Inflammatory macrophage (primary cell): ENCODE data around the gene NAXD.
"Not testable (repeated sequence)": the region's sequence is repeated elsewhere in the genome, so short reads cannot be mapped to it uniquely, and the experiment has no call there.

Experiments used
- DNase-seq, 2 donors: peaks; one replicate each; pipeline ENCODE4 v3.0.0-alpha.2; 2020 to 2022

NAXD gene

DNA sequence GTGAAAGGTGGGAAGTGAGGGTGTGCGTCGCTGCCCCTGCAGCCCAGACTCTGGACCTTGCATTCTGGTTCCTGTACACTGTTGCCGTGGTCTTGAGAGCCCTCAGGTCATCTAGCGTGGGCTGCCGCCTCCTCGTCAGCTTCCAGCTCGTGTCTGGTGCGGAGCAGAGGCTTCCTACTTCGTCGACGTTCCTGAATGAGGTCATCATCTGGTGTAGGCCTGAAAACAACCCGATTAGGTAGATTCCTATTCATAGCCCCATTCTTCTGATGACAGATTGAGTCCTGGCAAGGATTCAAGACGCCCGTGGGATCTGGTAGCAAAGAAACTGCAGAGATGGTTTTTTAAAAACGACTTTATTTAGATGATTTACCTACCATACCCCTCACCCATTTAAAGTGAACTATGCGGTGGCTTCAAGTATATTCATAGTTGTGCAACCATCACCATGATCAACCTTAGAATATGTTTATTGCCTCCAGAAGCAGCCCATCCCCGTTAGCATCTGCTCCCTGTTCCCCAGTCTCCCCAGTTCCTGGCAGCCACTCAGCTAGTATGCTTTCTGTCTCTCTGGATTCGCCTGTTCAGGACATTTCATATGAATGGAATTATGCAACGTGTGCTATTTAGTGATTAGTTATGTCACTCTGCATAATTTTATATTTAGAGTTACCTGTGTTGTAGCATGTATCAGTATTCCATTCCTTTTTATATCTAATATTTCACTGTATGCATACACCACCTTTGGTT lies 13.8 kb downstream of the NAXD start:
- peak in 1 of 2 donors; percentile 33 for DNase-seq

- DNase-seq, result peak in 1 of 2 donors; percentile 34
Observed at GRCh38 chr13:110629735-110630134, 14.4 kb downstream of the NAXD start.

DNA sequence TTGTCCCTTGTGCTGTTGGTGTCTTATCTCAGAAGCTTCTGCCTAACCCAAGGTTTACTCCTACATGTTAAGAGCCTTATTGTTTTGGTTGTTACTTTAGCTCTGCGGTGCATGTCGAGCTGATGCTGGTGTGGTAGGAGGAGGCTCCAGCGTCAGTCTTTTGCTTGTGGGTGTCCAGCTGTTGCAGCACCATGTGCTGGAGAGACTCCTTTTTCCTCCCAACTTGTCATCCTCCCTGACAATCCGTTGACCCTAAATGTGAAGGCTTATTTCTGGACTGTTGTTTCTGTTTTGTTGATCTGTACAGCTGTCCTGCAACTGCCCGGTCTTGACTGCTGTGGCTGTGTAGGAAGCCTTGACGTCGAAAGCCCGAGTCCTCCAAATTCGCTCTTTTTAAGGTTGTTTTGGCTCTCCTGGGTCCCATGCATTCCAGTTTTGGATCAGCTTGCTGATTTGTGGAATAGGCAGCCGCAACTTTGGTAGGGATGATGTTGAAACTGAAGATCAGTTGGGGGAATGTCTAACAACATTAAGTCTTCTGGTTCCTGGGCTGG lies 15.3 kb downstream of the NAXD start:
- DNase-seq, result no peak

- DNase-seq, result not testable (repeated sequence)
Observed at GRCh38 chr13:110632255-110632654, 16.9 kb downstream of the NAXD start.

- no peak for DNase-seq
Observed at GRCh38 chr13:110633776-110634175, 18.4 kb downstream of the NAXD start.

GRCh38 chr13:110634558-110634957 lies 19.2 kb downstream of the NAXD start:
- no peak for DNase-seq

DNA sequence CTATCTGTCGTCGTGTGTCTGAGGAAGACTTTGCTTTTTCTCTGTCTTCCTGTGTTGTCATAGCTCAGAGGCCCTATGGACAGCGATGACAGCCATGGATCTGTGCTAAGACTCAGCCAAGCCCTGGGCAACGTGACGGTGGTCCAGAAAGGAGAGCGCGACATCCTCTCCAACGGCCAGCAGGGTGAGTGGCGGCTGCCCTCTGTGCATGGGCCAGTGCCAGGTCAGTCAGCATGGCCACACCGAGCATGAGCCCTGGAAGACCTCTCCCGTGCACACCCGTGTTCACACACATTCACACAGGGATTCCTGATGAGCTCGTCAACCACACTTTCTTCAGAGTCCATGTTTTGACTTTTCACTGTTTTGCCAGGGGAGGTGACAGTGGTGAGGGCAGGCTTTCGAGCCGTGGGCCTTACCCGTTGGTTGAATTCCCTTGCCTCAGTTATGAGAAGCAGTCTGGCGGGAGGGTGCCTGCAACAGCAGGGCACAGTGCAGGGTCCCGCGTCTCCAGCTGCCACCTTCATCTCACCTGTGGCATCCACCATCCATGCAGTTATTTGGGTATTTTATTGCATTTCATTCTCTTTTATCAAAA lies 20.2 kb downstream of the NAXD start:
- DNase-seq, result no peak

DNA sequence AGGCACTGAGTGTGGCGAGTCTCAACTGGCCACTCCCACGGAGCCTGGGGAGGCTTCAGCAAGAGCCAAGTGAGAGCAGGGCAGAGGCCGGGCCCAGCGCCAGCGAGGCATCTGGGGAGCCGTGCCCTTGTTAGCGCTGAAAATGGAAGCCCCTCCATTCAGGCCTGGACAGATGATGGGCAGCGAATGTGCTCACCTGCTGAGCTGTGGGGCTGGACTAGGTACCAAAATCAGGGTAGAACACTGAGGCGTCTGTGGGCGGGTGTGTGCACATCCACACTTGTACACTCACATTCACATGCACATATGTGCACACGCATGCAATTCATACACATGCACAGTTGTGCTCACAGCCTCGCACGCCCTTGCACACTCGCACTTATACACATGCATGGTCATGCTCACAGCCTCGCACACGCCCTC lies 20.7 kb downstream of the NAXD start:
- no peak for DNase-seq

GRCh38 chr13:110636701-110637201 lies 21.4 kb downstream of the NAXD start:
- no peak for DNase-seq

- DNase-seq, result no peak
Observed at GRCh38 chr13:110637275-110637674, 21.9 kb downstream of the NAXD start.

DNA sequence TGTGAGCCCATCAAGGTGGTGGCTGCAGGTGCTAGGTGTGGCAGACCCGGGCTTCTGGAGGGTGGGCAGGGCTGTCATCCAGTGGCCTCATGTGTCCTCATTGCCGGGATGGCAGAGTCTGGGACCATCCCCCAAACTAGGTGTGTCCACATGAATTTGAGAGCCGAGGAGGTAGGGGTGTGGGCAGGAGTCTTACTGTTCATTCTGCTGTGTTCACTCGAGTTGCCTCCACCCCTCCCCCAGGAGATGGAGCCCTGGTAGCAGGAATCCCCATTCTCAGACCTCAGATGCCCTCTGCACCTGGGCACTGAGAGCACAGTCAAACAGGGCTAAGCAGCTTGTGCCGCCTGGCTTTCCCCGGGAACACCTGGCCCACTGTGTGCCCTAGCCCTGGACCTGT lies 22.4 kb downstream of the NAXD start:
- DNase-seq, result no peak

DNA sequence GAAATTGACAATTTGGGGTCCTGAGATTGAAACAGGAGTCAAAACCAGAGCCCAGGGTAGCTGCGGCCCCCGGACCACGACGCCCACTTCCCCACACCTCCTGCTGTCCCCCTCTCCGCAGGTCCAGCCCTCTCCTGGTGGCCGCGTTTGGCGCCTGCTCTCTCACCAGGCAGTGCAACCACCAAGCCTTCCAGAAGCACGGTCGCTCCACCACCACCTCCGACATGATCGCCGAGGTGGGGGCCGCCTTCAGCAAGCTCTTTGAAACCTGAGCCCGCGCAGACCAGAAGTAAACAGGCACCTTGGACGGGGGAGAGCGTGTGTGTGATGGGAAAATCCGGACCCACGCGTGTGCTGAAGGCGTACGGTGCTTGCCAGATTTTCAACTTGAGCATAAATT lies 22.9 kb downstream of the NAXD start:
- DNase-seq, result no peak

DNA sequence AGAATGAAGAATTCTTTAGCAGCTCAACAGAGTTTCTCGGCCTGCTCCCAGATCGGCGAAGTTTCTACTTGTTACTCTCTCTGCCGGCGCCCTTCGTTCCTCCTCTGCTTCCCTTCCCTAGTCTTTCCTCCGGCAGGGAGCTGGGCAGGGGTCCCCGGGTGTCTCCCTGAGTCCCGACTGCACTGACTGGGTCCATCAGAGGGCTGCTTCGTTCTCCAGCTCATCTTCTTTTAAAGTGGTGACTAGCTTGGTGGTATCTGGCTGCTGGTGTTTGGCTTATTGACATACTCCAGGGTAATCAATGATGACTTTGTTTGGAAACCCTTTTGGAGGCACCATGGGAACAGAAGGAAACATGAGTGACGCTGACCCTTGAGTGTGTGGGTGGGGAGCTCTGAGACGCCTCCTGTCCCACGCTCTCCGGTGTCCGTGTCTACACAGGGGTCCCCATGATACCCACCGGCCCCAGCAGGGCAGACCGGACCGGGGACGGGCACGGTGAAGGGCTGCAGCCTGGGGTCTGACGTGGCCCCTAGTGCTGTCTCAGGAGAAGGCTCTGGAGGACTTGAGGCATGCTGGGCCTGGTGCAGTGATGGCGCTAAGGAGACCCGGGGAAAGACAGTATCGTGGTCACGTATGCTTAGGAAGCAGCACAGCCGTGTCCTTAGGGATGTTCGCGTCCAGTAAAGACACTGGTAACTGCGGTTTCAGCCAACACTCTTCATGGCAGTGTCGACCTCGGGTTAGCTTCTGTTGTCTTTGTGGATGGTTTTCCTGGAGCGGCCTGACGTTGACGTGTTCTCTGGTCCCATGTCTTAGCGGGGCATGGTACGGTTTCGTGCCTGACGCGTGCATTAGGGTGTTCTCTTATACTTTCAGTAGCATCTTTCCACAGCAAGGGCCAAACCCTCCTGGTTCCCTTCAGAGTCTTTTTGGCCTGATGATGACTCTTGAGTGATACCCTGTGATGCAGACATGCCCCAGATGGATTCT lies 23.8 kb downstream of the NAXD start:
- no peak for DNase-seq

DNA sequence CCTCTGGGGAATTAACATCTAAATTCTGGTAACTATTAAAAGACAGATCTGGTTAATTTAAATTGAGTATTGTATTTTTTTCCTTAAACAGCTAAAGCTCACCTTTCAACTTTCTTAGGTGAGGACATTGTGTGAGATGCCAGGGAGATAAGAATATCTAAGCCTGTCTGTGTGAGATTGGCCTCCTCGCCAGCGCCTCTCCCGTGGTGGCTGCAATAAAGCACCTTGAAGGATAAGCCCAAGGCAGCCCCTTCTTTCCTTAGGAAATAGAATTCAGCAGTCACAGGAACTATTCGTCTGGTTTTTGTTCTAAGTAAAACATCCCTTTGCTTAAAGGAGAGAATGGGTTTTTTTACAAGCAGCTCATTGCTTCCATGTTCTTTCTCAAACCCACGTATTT lies 24.6 kb downstream of the NAXD start:
- DNase-seq, result no peak

DNA sequence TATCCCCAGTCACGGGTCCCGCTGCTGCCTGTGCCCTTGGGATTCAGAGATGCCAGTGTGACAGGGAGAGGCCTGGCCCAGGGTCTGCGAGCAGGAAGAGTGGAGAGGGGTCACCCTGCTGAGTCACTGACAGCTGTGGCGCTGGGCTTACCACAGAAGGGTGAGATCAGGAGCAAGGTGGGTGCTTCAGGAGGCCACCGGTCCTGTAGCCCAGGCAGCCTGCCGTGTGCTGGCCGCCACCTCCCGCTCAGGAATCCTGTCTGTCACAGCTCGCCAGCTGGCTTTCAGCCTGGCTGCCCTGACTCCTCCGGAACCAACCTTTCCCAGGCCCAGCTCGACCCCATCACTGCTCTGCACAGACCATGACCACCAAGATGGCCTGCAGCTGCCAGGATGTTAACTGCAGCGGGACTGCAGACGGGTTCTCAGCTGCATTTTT lies 25.3 kb downstream of the NAXD start:
- DNase-seq, result no peak

- DNase-seq, result no peak
Observed at GRCh38 chr13:110641055-110642015, 26.0 kb downstream of the NAXD start.

DNA sequence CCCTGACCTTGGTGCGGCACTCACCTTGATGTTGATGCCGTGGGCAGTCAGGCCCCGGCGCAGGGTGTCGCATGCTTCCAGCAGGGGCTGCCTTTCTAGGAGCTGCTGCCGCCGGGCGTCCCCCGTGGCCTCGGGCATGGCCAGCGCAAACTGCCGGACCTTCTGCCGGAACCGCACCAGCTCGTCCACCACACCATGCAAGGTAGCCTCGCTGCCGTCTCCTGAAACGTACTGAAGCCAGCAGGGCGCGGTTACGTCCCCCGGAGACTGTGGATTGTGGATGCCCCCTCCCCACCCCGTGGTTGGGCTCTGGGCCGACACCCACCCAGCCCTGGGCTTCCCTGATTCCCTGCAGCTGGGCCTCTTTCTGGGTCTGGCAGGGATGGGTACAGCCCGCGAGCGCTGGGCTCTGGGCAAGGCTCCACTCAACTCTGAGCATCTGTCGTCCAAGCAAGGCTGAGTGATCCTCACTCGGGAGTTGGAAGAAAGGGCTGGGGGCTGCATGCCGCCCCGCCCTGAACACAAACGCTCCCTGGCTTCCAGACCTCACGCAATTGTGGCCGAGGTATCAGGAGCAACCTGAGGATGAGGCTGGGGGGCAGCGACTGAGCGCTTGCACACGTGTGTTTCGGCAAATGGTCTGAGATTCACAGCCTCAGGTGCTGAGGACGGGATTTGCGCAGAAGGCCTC lies 27.1 kb downstream of the NAXD start:
- no peak for DNase-seq

GRCh38 chr13:110643324-110643723 lies 28.0 kb downstream of the NAXD start:
- DNase-seq, result no peak

GRCh38 chr13:110643768-110644421 lies 28.6 kb downstream of the NAXD start:
- no peak for DNase-seq

GRCh38 chr13:110644892-110645521 lies 29.7 kb downstream of the NAXD start:
- peak; percentile 58 to 59 for DNase-seq
